ENCODE data around the gene TRAPPC12. TPM values are rescaled to one million over a fixed set of nuclear protein-coding genes. Genes with fewer than 3 reads are reported as not detected.

Gene TRAPPC12
- total RNA-seq, 1 experiment from 2014 or later = 86.2 TPM

DNA sequence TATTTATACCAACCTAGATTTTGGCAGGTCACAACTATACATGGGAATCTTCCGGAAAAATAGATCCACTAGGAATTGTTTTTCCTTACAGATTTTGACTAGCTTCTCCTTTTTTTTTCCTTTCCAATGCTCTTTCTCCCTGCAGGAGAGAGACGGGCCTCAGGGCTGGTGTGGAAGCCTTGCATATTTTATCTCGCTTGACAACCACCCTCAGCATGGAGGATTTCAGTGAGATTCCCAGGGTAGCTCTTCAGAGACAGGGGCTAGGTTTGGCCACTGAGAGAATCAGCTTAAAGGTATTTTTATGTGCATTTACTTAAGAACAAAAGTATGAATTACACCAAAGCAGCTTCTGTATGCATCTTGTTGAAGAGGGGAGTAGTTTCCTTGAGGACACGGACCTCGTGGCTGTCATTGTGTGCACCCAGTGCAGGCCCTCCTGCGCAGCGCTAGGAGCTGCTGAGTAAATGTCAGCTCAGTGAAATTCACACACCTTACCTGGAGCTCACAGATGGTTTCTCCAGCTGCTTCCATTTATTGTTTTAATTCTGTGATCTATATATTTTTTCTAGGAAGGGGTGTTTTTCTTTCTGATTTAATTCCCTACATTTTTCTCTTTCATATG, 54.4 kb downstream of the TRAPPC12 start:
- Histone ChIP-seq H3K4me3 (ENCODE audit: low read length) (no peak overlapping the region), H3K9me2 (replicated peaks; ENCODE audit: low read length) (no peaks in the 10 kb centered on the region), H3K4me1 (ENCODE audit: insufficient read depth, low read length) (no peaks in the 10 kb centered on the region), H3K36me3 (ENCODE audit: low read depth, low read length) (peaks cover 14% of the 10 kb centered on the region), H3F3A (ENCODE audit: low read length, unreplicated experiment) (no peaks in the 10 kb centered on the region), H3K27me3 (ENCODE audit: low read length) (no peaks in the 10 kb centered on the region), H4K20me1 (ENCODE audit: low read length) (no peaks in the 10 kb centered on the region), H3K4me2 (ENCODE audit: low read length) (no peak overlapping the region), H3K9me3 (ENCODE audit: low read length) (no peaks in the 10 kb centered on the region), H3K9ac (ENCODE audit: low read length) (no peak overlapping the region), H2AFZ (ENCODE audit: low read length) (no peak overlapping the region), H3K79me2 (ENCODE audit: low read length) (no peaks in the 10 kb centered on the region), H3K27ac (ENCODE audit: low read length) (no peak overlapping the region)
- POLR2A ChIA-PET (ENCODE audit: unreplicated experiment) = no interaction called here
- TF ChIP-seq EZH2phosphoT487 (IDR thresholded peaks at IDR 0.05; ENCODE audit: borderline replicate concordance, low read length) (no peak), EZH2 (IDR thresholded peaks at IDR 0.05; ENCODE audit: low read length, unreplicated experiment) (no peak)
- TF ChIP-seq, protein P1, sequence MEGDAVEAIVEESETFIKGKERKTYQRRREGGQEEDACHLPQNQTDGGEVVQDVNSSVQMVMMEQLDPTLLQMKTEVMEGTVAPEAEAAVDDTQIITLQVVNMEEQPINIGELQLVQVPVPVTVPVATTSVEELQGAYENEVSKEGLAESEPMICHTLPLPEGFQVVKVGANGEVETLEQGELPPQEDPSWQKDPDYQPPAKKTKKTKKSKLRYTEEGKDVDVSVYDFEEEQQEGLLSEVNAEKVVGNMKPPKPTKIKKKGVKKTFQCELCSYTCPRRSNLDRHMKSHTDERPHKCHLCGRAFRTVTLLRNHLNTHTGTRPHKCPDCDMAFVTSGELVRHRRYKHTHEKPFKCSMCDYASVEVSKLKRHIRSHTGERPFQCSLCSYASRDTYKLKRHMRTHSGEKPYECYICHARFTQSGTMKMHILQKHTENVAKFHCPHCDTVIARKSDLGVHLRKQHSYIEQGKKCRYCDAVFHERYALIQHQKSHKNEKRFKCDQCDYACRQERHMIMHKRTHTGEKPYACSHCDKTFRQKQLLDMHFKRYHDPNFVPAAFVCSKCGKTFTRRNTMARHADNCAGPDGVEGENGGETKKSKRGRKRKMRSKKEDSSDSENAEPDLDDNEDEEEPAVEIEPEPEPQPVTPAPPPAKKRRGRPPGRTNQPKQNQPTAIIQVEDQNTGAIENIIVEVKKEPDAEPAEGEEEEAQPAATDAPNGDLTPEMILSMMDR (conservative IDR thresholded peaks at IDR 0.05; ENCODE audit: low read depth, low read length) = no peak
- CTCF ChIA-PET = interaction anchor here (1.1 kb wide), 1 partner anchor 11 kb away, joined by 4 read pairs; no protein-coding TSS in a partner anchor
- no TSS peak for BruUV-seq (replicated peaks)
- DNase-seq (no peak), ATAC-seq (no peak)
- intact Hi-C loops (cut with micrococcal nuclease) = no loop called here

DNA sequence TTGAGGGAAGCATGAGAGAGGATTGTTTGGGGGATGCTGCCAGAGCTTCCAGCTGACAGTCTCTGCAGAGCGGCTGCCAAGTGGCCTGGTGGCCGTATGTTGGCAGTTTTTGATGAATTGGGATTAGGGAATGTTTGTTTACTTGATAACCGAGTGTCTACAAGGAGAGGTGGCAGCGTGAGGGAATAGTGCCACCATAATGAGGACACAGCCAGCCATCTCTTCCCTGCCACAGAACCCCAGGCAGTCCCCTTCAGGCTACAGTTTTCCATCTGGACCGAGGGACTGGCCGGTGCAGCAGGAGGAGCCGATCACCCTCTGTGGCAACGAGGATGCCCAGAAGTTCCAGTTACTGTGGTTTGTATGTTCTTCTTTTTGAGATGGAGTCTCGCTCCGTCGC, 55.2 kb downstream of the TRAPPC12 start:
- Histone ChIP-seq H3K27me3 (ENCODE audit: low read length) (no peaks in the 10 kb centered on the region), H3K4me3 (ENCODE audit: low read length) (no peak overlapping the region), H3K4me2 (ENCODE audit: low read length) (no peak overlapping the region), H3F3A (ENCODE audit: low read length, unreplicated experiment) (no peaks in the 10 kb centered on the region), H3K9me3 (ENCODE audit: low read length) (no peaks in the 10 kb centered on the region), H3K27ac (ENCODE audit: low read length) (no peak overlapping the region), H3K79me2 (ENCODE audit: low read length) (no peaks in the 10 kb centered on the region), H3K9ac (ENCODE audit: low read length) (no peak overlapping the region), H3K36me3 (ENCODE audit: low read depth, low read length) (peaks cover 14% of the 10 kb centered on the region), H2AFZ (ENCODE audit: low read length) (no peak overlapping the region), H3K9me2 (replicated peaks; ENCODE audit: low read length) (no peaks in the 10 kb centered on the region), H4K20me1 (ENCODE audit: low read length) (no peaks in the 10 kb centered on the region), H3K4me1 (ENCODE audit: insufficient read depth, low read length) (no peaks in the 10 kb centered on the region)
- TF ChIP-seq EZH2 (IDR thresholded peaks at IDR 0.05; ENCODE audit: low read length, unreplicated experiment) = no peak
- TF ChIP-seq EZH2phosphoT487 (IDR thresholded peaks at IDR 0.05; ENCODE audit: borderline replicate concordance, low read length) = no peak
- TF ChIP-seq, protein P1 (conservative IDR thresholded peaks at IDR 0.05; ENCODE audit: low read depth, low read length) = no peak
- DNase-seq = no peak
- no TSS peak for BruUV-seq (replicated peaks)
- CTCF ChIA-PET = no interaction called here
- intact Hi-C loops (cut with micrococcal nuclease) = no loop called here
- POLR2A ChIA-PET (ENCODE audit: unreplicated experiment) = no interaction called here
- no peak for ATAC-seq

DNA sequence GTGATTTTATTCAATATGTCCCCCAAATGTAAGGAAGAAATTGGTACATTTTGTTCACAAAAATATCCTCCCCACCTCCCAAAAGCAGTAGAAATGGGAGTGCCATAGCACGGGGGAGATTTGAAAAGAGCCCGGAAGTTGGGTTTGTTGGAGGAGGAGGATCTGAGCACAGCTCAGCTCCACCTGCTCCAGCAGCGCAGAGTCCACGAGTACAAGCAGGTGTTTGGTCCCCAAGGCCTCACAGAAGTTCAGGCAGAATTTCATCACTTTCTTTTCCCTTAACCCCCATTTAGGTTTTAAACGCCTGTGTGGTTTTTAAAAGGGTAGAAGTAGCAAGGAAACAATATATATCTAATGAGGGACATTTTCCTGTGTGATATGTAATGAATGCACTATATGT, 56.0 kb downstream of the TRAPPC12 start:
- no peak overlapping the region for H3K4me2 ChIP-seq (ENCODE audit: low read length)
- TF ChIP-seq EZH2phosphoT487 (IDR thresholded peaks at IDR 0.05; ENCODE audit: borderline replicate concordance, low read length) (no peak), EZH2 (IDR thresholded peaks at IDR 0.05; ENCODE audit: low read length, unreplicated experiment) (no peak)
- TF ChIP-seq, protein P1 (conservative IDR thresholded peaks at IDR 0.05; ENCODE audit: low read depth, low read length) = no peak
- no peaks in the 10 kb centered on the region for H4K20me1 ChIP-seq (ENCODE audit: low read length)
- BruUV-seq (replicated peaks) = no TSS peak
- no peak for DNase-seq
- H3K9me2 ChIP-seq (replicated peaks; ENCODE audit: low read length) = no peaks in the 10 kb centered on the region
- H3K4me1 ChIP-seq (ENCODE audit: insufficient read depth, low read length) = no peaks in the 10 kb centered on the region
- H3K9ac ChIP-seq (ENCODE audit: low read length) = no peak overlapping the region
- H3K9me3 ChIP-seq (ENCODE audit: low read length) = no peaks in the 10 kb centered on the region
- no peaks in the 10 kb centered on the region for H3K27me3 ChIP-seq (ENCODE audit: low read length)
- intact Hi-C loops (cut with micrococcal nuclease) = no loop called here
- CTCF ChIA-PET = no interaction called here
- no peak overlapping the region for H3K27ac ChIP-seq (ENCODE audit: low read length)
- peaks cover 10% of the 10 kb centered on the region for H3K36me3 ChIP-seq (ENCODE audit: low read depth, low read length)
- H3F3A ChIP-seq (ENCODE audit: low read length, unreplicated experiment) = no peaks in the 10 kb centered on the region
- H3K4me3 ChIP-seq (ENCODE audit: low read length) = no peak overlapping the region
- POLR2A ChIA-PET (ENCODE audit: unreplicated experiment) = no interaction called here
- ATAC-seq = no peak
- no peak overlapping the region for H2AFZ ChIP-seq (ENCODE audit: low read length)
- no peaks in the 10 kb centered on the region for H3K79me2 ChIP-seq (ENCODE audit: low read length)

Measured in PC-3 (cell line).